Measurements from ENCODE around the gene PGAP6.
"Not testable (repeated sequence)": the region's sequence is repeated elsewhere in the genome, so short reads cannot be mapped to it uniquely, and the experiment has no call there.

PGAP6 gene

GRCh38 chr16:366476-366875 lies 15.3 kb downstream of the PGAP6 start:
- DNase-seq: no peak

- peak; percentile 75 for DNase-seq
Observed at GRCh38 chr16:364595-365491, 16.9 kb downstream of the PGAP6 start.

DNA sequence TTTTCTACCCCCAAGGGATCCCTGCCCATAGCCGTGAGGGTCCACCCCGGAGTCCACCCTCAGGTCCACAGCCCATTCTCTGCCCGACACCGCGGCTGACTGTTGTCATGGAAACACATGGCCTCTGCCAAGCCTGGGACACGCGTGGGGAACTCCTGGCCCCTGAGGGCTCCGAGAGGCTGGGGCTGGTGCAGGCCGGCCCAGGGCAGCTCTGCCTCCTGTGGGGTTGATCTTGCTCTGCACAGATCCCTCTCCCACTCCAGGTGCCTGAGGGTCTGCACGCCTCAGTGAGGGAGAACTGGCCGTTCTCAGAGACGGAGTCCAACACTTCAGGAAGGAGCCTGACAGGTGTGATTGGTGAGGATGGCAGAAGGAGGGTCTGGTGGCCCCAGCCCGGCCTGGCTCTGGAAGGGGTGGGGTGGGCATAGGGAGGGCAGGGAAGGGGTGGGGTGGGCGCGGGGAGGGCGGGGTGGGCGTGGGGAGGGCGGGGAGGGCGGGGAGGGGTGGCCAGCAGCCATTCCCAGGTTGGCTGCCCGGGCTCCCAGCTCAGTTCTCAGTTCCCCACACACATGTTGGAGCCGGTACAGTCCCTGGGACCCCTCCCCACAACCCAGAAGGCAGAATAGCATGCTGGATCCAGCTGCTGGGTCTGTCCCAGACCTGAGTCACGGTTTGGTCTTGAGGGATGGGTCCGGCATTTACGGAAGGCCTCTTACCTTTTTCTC lies 17.9 kb downstream of the PGAP6 start:
- no peak for DNase-seq

DNA sequence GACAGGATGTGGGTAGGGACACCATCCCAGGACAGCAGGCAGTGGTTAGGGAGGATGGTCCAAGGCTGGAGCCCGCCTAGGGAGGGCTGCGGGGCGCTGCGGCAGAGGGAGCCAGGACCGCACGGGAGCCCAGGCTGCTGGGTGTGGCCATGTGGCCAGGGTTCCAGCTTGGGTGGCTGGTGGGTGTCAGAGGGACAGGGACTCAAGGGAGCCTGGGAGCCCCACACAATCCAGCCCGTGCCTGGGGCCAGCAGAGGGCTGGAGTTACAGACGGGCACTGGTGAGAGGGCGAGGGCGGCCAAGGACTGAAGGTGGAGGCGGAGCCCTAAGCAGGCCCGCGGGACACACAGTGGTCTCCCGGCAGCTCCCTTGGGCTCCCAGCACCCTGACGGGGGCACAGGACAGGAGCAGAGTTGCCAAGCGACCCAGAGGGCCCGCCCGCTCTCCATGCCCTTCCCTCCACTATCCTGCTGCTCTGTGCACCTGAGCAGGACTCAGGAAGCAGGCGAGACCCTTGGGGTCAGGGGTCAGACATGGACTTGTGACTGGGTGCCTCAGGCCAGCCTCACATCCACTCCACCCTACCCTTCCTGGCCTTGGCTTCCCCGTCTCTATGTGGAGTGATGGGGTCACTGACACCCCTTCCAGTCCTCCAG lies 18.5 kb downstream of the PGAP6 start:
- DNase-seq: no peak

GRCh38 chr16:362702-362999 lies 19.1 kb downstream of the PGAP6 start:
- not testable (repeated sequence) for DNase-seq

GRCh38 chr16:361872-362701 lies 19.7 kb downstream of the PGAP6 start:
- peak; percentile 85 for DNase-seq

- DNase-seq: no peak
Observed at GRCh38 chr16:361341-361871, 20.4 kb downstream of the PGAP6 start.

- no peak for DNase-seq
Observed at GRCh38 chr16:360698-361336, 21.0 kb downstream of the PGAP6 start.

DNA sequence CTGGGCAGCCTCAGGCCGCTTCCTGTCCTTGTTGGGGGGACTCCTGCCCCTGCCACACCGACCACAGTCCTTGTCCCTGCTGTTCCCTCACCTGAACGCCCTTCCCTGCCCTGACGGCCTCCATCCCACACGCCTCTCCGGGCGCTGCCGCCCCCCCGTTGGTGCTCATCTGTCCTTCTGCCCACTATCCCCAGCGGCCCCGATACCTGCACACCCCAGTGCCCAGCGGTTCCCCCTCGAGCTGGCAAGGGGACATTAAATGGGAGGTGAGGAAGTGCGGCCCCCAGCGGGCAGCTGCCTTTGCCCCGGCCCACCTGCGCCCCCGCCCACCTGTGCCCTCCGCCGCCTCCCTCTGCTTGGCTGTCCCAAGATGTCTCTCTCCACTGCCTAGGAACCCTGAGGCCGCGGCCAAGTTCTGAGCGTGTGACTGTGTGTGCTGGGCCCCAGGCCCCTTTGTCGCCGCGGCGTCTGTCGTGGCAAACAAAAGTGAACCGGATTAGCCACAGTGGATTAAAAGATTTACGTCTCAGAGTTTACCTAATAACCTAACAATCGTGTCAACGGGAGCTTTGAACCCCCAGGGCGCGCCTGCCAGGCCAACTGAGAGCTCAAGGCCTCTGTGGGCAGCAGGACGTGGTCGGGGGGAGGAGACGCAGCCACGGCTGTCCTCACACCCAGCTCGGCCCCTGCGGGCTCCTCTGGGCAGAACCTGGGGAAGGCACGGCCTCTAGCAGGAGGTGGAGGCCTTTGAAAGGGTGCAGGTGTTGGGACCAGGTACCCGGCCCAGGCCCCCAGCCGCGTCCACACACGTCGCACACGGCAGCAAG lies 21.7 kb downstream of the PGAP6 start:
- DNase-seq: no peak

DNA sequence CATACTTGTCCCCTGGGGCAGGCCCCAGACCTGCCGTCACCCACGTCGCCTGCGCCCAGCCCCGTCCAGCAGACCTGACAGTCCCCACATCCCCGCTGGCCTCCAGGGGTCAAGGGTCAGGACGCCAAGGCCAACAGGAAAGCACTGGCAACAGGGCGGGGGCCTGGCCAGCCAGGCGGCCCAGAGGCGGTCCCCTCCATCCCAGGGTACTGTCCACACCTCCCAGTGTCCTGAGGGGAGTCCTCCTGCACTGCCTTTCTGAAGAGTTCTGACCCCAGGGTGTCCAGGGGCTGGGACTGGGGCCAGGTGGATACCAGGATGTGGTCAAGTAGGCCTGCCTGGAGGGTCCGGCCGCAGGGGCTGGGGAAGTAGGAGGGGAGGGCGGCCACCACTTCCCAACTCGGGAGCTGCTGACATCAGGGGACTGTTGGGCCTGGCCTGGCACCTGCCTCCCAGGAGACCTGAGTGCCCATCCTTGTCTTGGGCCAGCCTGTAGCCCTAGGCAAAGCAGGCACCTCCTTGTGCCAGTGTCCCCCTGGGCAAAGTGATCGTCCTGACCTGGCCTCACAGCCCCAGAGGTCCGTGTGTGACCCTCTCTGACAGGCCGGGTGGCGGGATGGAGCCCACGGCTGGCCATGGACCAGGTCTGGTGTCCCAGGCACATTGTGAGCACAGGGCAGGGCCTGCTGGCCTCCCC lies 22.6 kb downstream of the PGAP6 start:
- DNase-seq: no peak

- DNase-seq: no peak
Observed at GRCh38 chr16:356741-357140, 25.0 kb downstream of the PGAP6 start.

- DNase-seq: no peak
Observed at GRCh38 chr16:354971-355461, 26.8 kb downstream of the PGAP6 start.

GRCh38 chr16:354291-354881 lies 27.4 kb downstream of the PGAP6 start:
- DNase-seq: no peak

DNA sequence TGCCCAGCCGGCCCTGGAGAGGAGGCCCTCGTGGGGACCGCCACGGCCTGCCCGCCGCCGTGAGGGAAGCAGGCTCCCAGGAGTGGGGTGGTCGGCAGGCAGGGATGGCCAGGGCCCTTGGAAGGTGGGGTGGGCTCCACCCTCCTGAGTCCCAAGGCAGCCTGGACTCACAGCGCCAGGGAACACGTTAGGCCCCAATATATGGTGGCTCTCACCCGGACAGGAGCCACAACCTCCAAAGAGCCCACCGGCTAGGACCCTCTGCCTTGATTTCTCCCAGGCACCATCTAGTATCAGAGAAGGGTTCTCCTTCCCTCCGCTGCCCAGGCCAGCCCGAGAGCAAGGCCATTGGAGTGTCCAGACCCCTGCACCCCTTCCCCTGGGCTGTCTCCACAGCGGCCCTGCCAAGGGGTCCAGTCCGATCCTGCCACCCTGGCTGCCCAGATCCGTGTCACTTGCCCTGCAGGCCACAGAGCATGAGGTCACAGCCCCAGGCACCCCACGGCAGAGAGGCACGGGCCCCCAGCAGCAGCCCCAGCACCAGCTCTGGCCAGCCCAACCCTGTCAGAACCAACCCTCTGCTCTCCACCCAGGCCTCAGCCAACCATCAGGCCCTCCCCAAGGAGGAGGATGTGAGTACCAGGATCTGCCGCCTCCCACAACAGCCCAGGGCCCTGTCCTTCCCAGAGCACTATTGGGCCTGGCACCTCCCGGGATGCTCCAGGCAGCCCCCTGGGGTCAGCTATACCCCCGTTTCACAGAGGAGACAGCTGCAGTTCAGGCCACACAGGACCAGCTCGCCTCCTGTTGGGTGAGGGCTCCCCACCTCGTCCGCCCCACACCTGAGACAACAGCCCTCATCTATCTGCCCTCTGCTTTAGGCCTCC lies 28.1 kb downstream of the PGAP6 start:
- DNase-seq: no peak

- peak; percentile 96 for DNase-seq
Observed at GRCh38 chr16:352547-353403, 29.0 kb downstream of the PGAP6 start, which contains the start of gene AXIN1. Gene AXIN1 (minus strand): TSS chr16:352723. CDS start chr16:347025, 5,698 bp downstream.

DNA sequence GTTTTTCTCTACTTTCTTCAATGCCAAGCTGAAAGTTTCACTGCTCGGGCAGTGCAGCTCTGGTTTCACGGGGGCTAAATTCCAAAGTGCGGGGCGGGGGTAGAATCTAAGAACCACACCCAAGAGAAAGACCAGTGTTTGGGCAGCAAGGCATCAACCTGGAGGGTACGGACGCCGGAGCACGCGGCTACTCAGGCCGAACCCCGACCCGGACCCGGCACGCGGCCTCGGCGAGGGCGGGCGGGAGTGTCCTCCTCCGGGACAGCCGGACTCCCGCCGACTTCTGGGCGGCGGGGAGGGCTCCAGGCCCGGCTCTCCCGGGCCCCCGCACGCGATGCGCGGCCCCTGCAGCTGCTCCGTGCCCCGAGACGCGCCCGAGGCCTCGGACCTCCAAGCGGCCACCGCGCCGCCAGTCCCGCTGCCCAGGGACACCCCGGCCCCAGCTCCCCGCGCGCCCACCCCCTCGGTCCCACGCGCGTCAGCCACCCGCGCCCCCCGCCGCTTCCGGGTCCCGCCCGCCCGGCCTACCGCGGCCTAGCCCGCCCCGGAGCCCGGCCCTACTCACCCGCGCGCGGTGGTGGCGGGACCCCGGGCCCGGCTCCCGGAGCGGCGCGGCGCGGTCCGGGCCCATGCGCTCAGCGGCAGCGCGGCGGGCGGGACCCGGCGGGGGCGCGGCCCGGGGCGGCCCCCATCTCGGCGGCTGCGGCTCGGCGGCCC lies 29.8 kb downstream of the PGAP6 start:
- DNase-seq: no peak

DNA sequence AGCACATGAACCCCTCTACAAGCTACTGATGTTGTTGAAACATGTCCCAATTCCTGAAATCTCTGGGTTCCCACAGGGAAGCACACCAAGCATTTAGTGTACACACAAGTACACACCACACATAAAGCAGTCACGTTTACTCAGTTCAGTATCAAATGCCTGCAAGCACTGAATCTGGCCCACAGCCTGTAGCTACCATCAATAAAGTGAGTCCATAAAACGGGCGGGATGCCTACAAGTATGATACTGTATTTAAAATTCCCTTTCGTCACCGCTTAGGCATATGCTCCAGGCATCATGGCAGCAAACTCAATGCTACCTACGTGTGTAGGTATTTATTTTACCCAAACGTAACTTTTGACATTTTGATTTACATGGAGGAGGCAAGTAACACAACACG lies 31.6 kb downstream of the PGAP6 start:
- no peak for DNase-seq

Data from hematopoietic multipotent progenitor cell treated with erythropoietin and hydrocortisone succinate and interleukin-3 and kit ligand, for 8 days (in vitro differentiated cells).